Measurements from ENCODE around the gene SLC9A7. TPM values are rescaled to one million over a fixed set of nuclear protein-coding genes. Genes with fewer than 3 reads are reported as not detected.
"Not testable (repeated sequence)": the region's sequence is repeated elsewhere in the genome, so short reads cannot be mapped to it uniquely, and the experiment has no call there.

The SLC9A7 gene
- total RNA-seq, 1 donor from 2014 or later, result 8.6 TPM

- DNase-seq (ENCODE audit: low spot score) (no peak), ATAC-seq (no peak)
These were observed 4.3 kb downstream of the SLC9A7 start for GRCh38 chrX:46754586-46755061.

DNA sequence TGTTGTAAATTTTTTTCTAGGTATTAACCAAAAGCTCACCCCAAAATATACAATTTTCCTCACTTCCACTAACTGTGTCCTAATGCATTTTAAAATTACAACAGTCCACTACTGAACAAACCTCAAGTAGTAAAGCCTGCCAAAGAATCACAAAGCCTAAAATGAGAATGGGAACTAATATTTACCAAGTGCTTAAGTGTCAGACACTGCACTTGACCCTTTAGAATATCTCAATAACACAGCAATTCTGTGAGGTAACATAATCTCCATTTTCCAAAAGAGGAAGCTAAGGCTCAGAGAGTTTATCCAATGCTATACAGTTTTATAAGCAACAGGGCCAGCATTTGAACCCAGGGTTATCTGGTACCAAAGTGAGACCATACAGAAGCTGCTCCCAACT is 4.9 kb downstream of the SLC9A7 start:
- no peak for DNase-seq (ENCODE audit: low spot score)
- no peak for ATAC-seq

GRCh38 chrX:46750889-46751288 is 8.0 kb downstream of the SLC9A7 start:
- DNase-seq (ENCODE audit: low spot score) (no peak), ATAC-seq (no peak)

DNA sequence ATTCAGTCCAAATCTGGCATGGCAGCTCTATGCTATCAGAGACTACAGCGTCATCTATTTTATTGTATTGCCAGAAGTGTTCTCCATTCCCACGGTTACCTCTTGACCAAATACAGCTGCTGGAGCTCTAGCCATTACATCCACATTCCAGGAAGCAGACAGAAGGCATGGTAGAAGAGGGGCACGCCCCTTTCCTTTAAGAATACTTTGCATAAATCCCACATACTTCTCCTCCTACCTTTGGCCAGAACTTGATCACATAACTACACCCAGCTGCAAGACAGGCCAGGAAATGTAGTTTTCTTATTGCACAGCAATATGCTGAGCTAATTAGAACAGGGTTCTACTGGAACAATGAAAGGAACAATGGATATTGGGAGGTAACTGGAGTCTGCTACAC is 14.9 kb downstream of the SLC9A7 start:
- DNase-seq (ENCODE audit: low spot score), result no peak

DNA sequence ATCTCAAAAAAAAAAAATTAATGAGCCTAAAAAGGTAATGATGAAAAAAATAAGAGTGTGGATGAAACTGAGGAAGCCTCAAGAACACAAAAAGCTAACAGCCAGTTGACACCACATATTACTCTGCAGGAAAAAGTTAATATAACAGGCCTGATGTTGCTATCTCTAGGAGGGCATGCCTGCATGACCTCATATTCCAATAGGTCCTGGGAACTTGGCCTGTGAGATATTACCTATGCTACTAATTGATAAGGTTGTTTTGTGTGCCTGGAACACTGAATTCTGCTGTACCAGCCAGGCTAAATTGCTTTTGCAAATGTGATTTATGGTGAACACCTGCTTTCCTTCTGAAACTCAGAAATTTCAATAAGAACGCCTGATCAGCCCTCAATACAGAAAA is 15.9 kb downstream of the SLC9A7 start:
- DNase-seq (ENCODE audit: low spot score), result no peak
- ATAC-seq, result no peak

More for the DNA sequence above, 14.9 kb downstream of the SLC9A7 start:
- no peak for ATAC-seq

DNA sequence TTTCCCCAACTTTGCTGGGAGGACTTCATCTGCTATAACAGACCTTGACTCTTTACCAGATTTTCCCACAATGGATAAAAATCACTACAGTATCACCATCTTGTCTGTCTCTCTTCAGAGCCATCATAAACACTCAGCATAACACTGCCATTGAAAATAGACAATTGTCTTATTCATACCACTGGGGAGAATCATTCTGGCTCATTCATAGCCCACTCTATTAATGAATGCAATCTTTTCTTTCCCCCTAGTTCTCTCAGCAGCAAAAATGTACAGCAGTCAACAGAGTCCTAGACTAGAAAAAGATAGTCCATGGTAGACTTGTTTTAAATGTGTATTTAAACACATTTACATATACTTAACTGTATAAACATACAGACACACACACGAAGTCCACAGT is 19.2 kb downstream of the SLC9A7 start:
- no peak for DNase-seq (ENCODE audit: low spot score)
- ATAC-seq, result no peak

- DNase-seq (ENCODE audit: low spot score) (no peak), ATAC-seq (no peak)
These were observed 21.5 kb downstream of the SLC9A7 start for GRCh38 chrX:46737462-46737861.

GRCh38 chrX:46737041-46737440 is 21.9 kb downstream of the SLC9A7 start:
- DNase-seq (ENCODE audit: low spot score), result no peak
- ATAC-seq, result no peak

GRCh38 chrX:46735622-46736021 is 23.3 kb downstream of the SLC9A7 start:
- ATAC-seq, result no peak
- no peak for DNase-seq (ENCODE audit: low spot score)

GRCh38 chrX:46733226-46733625 is 25.7 kb downstream of the SLC9A7 start:
- DNase-seq (ENCODE audit: low spot score) (no peak), ATAC-seq (no peak)

GRCh38 chrX:46730765-46731164 is 28.2 kb downstream of the SLC9A7 start:
- ATAC-seq (no peak), DNase-seq (ENCODE audit: low spot score) (no peak)

DNA sequence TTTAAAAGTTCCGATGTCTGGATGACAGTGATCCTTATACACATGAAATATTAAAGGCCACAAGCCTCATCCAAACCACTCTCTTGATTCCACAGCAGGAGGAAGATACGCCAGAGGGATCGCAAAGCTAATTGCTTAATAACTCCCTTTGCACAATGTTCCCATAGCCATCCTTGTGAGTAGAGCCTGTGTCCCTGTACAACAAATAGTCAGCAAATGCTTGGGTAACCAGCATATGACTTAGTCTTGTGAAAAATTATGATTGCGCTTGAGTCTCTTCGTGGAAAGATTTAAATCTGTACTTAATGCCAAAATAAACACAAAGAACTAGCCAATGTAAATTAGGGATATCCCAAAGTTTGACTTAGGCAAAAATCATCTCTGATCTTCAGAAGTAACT is 31.5 kb downstream of the SLC9A7 start:
- DNase-seq (ENCODE audit: low spot score) (no peak), ATAC-seq (peak; percentile 76)

DNA sequence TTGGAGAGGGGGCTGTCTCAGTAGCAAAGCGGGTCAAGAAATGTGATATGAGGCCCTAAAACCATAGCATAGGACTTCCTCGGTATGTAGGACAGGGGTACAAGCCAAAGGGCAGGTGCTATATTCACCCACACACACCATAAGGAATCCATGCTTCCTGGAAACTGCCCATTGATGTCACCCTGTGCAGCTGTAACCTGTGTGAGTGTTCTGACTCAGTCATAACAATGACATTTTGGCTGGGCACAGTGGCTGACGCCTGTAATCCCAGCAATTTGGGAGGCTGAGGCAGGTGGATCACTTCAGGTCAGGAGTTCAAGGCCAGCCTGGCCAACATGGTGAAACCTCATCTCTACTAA is 35.4 kb downstream of the SLC9A7 start:
- not testable (repeated sequence) for DNase-seq (ENCODE audit: low spot score); ATAC-seq

GRCh38 chrX:46722742-46723568 is 36.0 kb downstream of the SLC9A7 start:
- ATAC-seq (no peak), DNase-seq (ENCODE audit: low spot score) (no peak)

DNA sequence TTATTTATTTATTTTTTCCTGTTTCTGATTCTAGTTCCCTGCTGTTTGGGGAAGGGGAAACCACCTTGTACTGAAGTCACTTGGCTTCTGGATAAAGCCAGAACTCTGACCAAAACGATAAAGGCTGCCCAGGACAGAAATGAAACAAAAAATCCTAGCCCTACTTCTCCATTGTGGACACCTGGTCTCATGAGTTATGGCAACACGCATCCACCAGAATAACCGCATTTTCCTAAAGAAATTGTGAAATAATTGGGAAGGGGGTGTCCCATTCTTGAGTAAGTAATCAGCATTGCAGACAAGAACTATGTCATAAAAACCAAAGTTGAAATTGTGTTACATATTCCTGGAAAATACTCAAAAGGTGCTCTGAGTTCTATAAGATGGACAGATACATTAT is 42.1 kb downstream of the SLC9A7 start:
- ATAC-seq, result no peak
- no peak for DNase-seq (ENCODE audit: low spot score)

DNA sequence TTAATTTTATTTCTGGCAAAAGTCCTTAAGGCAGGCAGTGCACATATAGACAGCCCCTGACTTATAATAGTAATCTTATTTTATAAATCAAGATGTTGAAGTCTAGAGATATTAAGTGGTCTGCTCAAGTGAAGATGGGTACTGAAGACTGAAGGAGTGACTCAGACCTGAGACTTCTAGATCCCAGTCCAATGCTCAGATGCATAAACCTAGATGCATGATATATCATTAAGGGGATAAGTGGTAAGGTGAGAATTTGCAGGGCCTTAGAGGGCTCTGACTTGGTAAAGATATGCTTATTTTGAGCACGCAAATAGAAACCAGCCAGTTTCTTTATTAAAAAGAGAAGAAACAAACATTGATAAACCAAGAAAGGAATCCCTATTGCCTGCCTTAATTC is 42.9 kb downstream of the SLC9A7 start:
- ATAC-seq (no peak), DNase-seq (ENCODE audit: low spot score) (no peak)

GRCh38 chrX:46715530-46715929 is 43.4 kb downstream of the SLC9A7 start:
- DNase-seq (ENCODE audit: low spot score) (no peak), ATAC-seq (no peak)

- DNase-seq (ENCODE audit: low spot score) (no peak), ATAC-seq (no peak)
These were observed 45.0 kb downstream of the SLC9A7 start for GRCh38 chrX:46713672-46714490.

DNA sequence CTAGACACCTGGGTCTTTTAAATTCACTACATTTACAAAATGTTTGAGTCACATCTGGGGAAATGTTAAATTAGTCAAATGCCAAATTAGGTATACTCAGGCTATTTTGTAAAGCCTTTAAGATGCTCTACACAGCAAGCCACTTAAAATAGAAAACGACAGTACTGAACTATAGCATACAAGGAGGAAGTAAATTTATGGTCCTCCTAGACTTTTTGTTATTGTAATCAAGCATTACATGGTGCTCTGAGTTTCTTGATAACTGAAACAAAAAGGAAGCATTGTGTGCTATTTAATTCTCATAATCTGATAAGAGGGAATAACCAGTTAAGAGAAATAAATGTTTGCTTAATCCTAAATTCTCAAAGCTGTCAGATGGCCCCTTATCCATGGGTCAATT is 46.2 kb downstream of the SLC9A7 start:
- ATAC-seq (no peak), DNase-seq (ENCODE audit: low spot score) (no peak)

GRCh38 chrX:46710927-46711623 is 47.8 kb downstream of the SLC9A7 start:
- DNase-seq (ENCODE audit: low spot score), result no peak
- no peak for ATAC-seq

DNA sequence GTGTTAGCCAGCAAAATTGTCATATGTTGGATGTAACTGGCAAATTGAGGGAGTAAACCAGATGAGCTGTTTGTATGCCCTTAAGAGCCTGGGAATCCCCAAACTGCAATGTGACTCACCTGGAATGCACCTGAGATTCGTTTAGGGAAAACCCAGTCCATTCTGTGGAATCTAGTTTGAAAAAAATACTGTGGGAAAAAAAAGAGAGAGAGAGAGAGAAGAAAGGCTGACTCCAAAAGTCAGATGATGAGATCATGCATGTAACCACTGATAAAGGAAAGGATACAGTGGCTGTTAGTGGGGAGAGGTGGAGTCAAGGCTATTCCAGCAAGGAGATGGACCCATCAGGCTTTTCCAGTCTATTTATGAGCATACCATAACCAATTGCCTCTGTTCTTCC is 48.5 kb downstream of the SLC9A7 start:
- no peak for ATAC-seq
- no peak for DNase-seq (ENCODE audit: low spot score)
